Lower leg skin (tissue), 4 donors: ENCODE results near the gene NANOS3. TPM values are rescaled to one million over a fixed set of nuclear protein-coding genes. Genes with fewer than 3 reads are reported as not detected.

Source experiments
- DNase-seq, 2 donors: peaks; one replicate each; pipeline ENCODE4 v3.0.0-alpha.2; 2019; ENCODE audit warnings: low spot score in 2 of 2
- H3K4me3 ChIP-seq: fragments of 200-600 bp; sonication (generic); 2 replicates; pipeline ENCODE4 v1.5.1; 2017; ENCODE audit warnings: mild to moderate bottlenecking, low read depth; ENCODE audit not compliant: poor library complexity, severe bottlenecking
- POLR2A ChIP-seq, 2 donors: fragments of 450-650 bp; IDR thresholded peaks; one replicate each; pipeline ENCODE4 v1.6.1; 2016 to 2017; ENCODE audit warnings: antibody characterized with exemption in 2 of 2, mild to moderate bottlenecking in 1 of 2, moderate library complexity in 1 of 2
- WGBS, 2 donors: methylation state at CpG; one replicate each; pipeline ENCODE4 v1.1.5; 2018; 5-methylcytosine and 5-hydroxymethylcytosine counted together
- intact Hi-C: fragments of 100-400 bp; cut with DNase I; formaldehyde crosslinking; loops from one replicate; pipeline ENCODE4 v1.15.0; 2023; ENCODE audit warnings: low total_unique reads
- total RNA-seq, 4 donors: library from RNA; depleted of rRNA; stranded (reverse); fragments of >200 nt; gene quantifications; one replicate each; pipeline ENCODE4 v1.1.0, GENCODE V29; 2016
- TF ChIP-seq, protein P1 (sequence below), 3 donors: fragments of 450-650 bp; IDR thresholded peaks; one replicate each; pipeline ENCODE4 v1.5.1; 2016; ENCODE audit warnings: antibody characterized with exemption in 3 of 3, mild to moderate bottlenecking in 3 of 3, moderate library complexity in 2 of 3

Gene NANOS3
- not detected for total RNA-seq

- H3K4me3 ChIP-seq, result no peak within 1 kb of the TSS
- 53 to 71% methylated on average over 5 of the region's 5 CpGs for WGBS, 2 donors
- no peak for DNase-seq
- no peak for TF ChIP-seq POLR2A (IDR thresholded peaks at IDR 0.05)
- TF ChIP-seq, protein P1, sequence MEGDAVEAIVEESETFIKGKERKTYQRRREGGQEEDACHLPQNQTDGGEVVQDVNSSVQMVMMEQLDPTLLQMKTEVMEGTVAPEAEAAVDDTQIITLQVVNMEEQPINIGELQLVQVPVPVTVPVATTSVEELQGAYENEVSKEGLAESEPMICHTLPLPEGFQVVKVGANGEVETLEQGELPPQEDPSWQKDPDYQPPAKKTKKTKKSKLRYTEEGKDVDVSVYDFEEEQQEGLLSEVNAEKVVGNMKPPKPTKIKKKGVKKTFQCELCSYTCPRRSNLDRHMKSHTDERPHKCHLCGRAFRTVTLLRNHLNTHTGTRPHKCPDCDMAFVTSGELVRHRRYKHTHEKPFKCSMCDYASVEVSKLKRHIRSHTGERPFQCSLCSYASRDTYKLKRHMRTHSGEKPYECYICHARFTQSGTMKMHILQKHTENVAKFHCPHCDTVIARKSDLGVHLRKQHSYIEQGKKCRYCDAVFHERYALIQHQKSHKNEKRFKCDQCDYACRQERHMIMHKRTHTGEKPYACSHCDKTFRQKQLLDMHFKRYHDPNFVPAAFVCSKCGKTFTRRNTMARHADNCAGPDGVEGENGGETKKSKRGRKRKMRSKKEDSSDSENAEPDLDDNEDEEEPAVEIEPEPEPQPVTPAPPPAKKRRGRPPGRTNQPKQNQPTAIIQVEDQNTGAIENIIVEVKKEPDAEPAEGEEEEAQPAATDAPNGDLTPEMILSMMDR (IDR thresholded peaks at IDR 0.05), result no peak
- intact Hi-C loops, result no loop called here
These were observed at the start of gene NANOS3 for GRCh38 chr19:13876834-13877233. Gene NANOS3 (plus strand): TSS chr19:13877134. CDS start chr19:13877249, 115 bp downstream.

GRCh38 chr19:13827656-13828055 is 49.3 kb upstream of the NANOS3 start:
- H3K4me3 ChIP-seq, result no peak overlapping the region
- intact Hi-C loops, result no loop called here
- no peak for TF ChIP-seq POLR2A (IDR thresholded peaks at IDR 0.05)
- TF ChIP-seq, protein P1 (IDR thresholded peaks at IDR 0.05), result no peak
- 69 to 70% methylated on average over 4 of the region's 4 CpGs for WGBS, 2 donors
- no peak for DNase-seq

- 89 to 90% methylated on average over 31 to 44 of the region's 47 CpGs for WGBS, 2 donors
These were observed 46.7 kb upstream of the NANOS3 start for GRCh38 chr19:13830114-13830740.

DNA sequence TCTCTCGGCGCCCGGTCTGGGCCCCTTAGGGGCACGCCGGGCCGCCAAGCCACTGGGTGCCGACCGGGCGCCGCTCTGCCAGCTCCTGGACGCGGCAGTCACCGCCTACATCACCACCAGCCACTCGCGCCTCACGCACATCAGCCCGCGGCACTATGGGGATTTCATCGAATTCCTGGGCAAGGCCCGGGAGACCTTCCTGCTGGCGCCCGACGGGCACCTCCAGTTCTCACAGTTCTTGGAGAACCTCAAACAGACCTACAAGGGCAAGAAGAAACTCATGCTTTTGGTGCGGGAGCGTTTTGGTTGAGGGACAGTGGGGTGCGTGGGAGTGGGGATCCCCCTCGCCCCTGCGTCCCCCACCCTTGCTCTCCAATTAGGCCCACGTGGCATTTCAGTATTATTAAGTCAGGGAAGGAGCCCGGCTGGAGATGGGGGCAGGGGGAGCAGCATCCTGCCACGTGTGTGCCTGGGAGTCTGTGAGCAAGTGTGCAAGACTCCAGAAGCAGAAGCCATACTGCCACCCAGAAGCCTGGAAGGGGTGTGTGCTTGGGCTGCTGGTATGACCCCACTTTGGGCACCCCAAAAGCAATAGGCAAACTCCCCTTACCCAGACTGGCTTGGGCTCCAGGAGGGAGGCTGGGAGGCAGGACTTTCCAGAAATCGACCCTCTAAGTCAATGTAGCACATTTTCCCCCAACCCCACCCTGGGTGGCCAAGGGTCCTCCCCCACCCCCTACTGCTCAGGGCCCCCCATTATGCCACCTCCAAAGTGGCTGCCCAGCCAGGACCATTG is 46.0 kb upstream of the NANOS3 start:
- no peak overlapping the region for H3K4me3 ChIP-seq
- intact Hi-C loops, result no loop called here
- TF ChIP-seq, protein P1 (IDR thresholded peaks at IDR 0.05), result no peak
- no peak for TF ChIP-seq POLR2A (IDR thresholded peaks at IDR 0.05)
- no peak for DNase-seq
- 88 to 91% methylated on average over 31 to 32 of the region's 32 CpGs for WGBS, 2 donors

More at GRCh38 chr19:13830114-13830740, 46.7 kb upstream of the NANOS3 start:
- intact Hi-C loops, result no loop called here
- no peak overlapping the region for H3K4me3 ChIP-seq
- no peak for TF ChIP-seq POLR2A (IDR thresholded peaks at IDR 0.05)
- TF ChIP-seq, protein P1 (IDR thresholded peaks at IDR 0.05), result no peak
- no peak for DNase-seq

DNA sequence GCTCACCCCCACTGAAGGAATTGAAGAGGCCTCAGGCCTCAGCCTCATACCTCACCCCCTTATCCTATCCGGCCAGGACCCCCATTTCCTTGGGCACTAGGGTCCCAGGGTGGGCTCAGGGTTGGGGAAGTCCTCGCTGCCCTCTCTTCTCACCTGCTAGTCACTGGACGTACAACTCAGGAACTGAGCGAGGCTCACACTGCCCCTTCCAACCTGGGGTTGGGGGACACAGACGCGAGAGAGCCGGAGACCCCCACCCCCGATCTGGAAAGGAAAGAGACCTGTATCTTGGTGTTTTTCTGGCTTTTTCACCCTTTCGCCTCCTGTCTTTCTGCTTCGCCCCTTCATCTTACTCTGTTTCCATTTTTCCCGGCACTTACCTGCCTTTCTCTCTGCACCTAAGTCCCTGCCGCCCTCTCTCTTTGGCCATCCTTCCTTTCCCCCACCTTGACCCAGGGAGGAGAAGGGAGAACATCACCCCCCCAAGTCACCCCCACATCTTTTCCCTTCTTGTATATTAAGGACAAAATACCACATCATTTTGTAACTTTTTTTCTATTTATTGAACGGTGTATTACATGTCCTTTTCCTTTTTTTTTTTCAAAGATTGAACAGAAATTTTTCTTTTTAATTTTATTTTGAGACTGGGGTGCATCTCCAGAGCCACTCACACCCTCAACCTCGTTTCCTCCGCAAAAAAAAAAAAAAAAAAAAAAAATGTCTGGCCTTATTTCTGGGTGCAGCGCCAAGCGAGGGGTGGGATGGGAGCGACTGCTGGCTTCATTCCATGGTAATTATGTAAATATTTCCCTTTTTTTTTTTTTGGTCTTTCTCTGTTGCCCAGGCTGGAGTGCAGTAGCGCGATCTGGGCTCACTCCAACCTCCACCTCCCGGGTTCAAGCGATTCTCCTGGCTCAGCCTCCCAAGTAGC is 45.1 kb upstream of the NANOS3 start:
- H3K4me3 ChIP-seq, result no peak overlapping the region
- 60 to 66% methylated on average over 22 of the region's 22 CpGs for WGBS, 2 donors
- intact Hi-C loops, result no loop called here
- TF ChIP-seq, protein P1 (IDR thresholded peaks at IDR 0.05), result no peak
- no peak for DNase-seq
